Right atrium auricular region (tissue), 2 donors: ENCODE measurements around the gene SPSB4. TPM values are rescaled to one million over a fixed set of nuclear protein-coding genes. Genes with fewer than 3 reads are reported as not detected.

Experiments
- DNase-seq: peaks from one replicate; pipeline ENCODE4 v3.0.0-alpha.2; 2019; ENCODE audit warnings: low spot score
- H3K27ac ChIP-seq, 2 donors: fragments of 200-600 bp; sonication (generic); 1 replicate in 1 of 2; 2 replicates in 1 of 2; pipeline ENCODE4 v1.5.1; 2016 to 2019
- H3K27me3 ChIP-seq, 2 donors: fragments of 200-600 bp; sonication (generic); one replicate each; pipeline versions ENCODE4 v1.5.1 to v1.6.0; 2017 to 2019
- H3K36me3 ChIP-seq: fragments of 200-600 bp; sonication (generic); one replicate; pipeline ENCODE4 v1.5.1; 2016
- H3K4me1 ChIP-seq, 2 donors: fragments of 200-600 bp; sonication (generic); one replicate each; pipeline versions ENCODE4 v1.5.1 to v1.6.0; 2017 to 2019
- H3K4me3 ChIP-seq, 2 donors: fragments of 200-600 bp; sonication (generic); 1 replicate in 1 of 2; 2 replicates in 1 of 2; pipeline ENCODE4 v1.5.1; 2017 to 2019; ENCODE audit warnings: mild to moderate bottlenecking in 1 of 2, moderate library complexity in 1 of 2
- H3K9me3 ChIP-seq, 2 donors: fragments of 200-600 bp; sonication (generic); one replicate each; pipeline ENCODE4 v1.5.1; 2019
- total RNA-seq, 2 donors: library from RNA; depleted of rRNA; stranded (reverse); fragments of >200 nt; gene quantifications; one replicate each; pipeline ENCODE4 v1.1.0, GENCODE V29; 2016
- TF ChIP-seq, protein P1 (sequence below), 2 donors: fragments of 200-600 bp; sonication (generic); IDR thresholded peaks; one replicate each; pipeline ENCODE4 v1.5.1; 2019; ENCODE audit warnings: antibody characterized with exemption in 2 of 2

SPSB4 gene
- total RNA-seq, 2 donors from 2014 or later, result 1.8 to 6.9 TPM

DNA sequence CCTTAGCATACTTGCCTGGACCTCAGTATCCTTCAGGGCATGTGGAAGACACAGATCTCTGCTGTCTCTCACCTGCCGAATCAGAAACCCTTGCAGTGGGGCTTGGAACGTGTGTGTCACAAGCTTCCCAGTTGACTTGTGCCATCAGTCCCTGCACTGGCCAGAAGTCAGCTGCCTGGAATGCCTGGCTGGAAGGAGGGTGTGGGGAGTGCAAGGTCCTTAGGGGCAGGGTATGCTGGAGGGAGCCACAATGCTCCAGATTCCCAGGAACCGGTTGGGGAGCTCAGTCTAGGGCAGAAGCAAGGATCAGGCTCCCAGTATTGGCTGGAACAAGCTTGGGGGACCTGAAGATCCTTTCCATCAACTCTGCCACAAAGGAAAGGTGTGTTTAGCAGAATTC lies 27.1 kb downstream of the SPSB4 start:
- H3K4me1 ChIP-seq, result peaks cover 0 to 33% of the 10 kb centered on the region in 2 donors
- H3K27ac ChIP-seq, result peak overlapping the region in 1 of 2 donors; percentile 70
- TF ChIP-seq, protein P1, sequence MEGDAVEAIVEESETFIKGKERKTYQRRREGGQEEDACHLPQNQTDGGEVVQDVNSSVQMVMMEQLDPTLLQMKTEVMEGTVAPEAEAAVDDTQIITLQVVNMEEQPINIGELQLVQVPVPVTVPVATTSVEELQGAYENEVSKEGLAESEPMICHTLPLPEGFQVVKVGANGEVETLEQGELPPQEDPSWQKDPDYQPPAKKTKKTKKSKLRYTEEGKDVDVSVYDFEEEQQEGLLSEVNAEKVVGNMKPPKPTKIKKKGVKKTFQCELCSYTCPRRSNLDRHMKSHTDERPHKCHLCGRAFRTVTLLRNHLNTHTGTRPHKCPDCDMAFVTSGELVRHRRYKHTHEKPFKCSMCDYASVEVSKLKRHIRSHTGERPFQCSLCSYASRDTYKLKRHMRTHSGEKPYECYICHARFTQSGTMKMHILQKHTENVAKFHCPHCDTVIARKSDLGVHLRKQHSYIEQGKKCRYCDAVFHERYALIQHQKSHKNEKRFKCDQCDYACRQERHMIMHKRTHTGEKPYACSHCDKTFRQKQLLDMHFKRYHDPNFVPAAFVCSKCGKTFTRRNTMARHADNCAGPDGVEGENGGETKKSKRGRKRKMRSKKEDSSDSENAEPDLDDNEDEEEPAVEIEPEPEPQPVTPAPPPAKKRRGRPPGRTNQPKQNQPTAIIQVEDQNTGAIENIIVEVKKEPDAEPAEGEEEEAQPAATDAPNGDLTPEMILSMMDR (IDR thresholded peaks at IDR 0.05), result no peak
- H3K36me3 ChIP-seq, result no peaks in the 10 kb centered on the region
- no peak for DNase-seq
- no peaks in the 10 kb centered on the region for H3K9me3 ChIP-seq
- no peaks in the 10 kb centered on the region for H3K27me3 ChIP-seq
- H3K4me3 ChIP-seq, result no peak overlapping the region

DNA sequence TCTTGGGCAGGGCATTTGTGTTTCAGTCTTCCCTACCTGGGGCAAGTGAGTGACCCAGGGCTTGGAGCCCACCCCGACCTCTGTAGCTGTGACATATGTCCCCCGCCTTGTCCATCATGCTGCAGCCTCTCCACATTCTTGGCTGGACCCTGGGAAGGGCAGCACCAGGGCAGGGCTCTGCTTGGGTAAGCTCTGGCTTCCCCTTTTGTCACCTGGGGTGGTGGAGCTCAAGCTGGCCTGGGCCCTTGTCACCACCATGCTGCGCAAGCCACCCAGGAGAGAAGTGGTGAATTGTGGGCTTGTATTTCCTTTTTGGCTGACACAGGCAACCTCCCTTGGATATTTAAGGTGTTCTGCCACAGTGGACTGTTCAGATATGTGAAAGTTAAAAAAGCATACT lies 29.3 kb downstream of the SPSB4 start:
- no peak for DNase-seq
- Histone ChIP-seq H3K27ac (no peak overlapping the region), H3K36me3 (no peaks in the 10 kb centered on the region), H3K27me3 (no peaks in the 10 kb centered on the region), H3K4me1 (peaks cover 0 to 55% of the 10 kb centered on the region in 2 donors), H3K9me3 (no peaks in the 10 kb centered on the region), H3K4me3 (no peak overlapping the region)
- TF ChIP-seq, protein P1 (IDR thresholded peaks at IDR 0.05), result no peak

DNA sequence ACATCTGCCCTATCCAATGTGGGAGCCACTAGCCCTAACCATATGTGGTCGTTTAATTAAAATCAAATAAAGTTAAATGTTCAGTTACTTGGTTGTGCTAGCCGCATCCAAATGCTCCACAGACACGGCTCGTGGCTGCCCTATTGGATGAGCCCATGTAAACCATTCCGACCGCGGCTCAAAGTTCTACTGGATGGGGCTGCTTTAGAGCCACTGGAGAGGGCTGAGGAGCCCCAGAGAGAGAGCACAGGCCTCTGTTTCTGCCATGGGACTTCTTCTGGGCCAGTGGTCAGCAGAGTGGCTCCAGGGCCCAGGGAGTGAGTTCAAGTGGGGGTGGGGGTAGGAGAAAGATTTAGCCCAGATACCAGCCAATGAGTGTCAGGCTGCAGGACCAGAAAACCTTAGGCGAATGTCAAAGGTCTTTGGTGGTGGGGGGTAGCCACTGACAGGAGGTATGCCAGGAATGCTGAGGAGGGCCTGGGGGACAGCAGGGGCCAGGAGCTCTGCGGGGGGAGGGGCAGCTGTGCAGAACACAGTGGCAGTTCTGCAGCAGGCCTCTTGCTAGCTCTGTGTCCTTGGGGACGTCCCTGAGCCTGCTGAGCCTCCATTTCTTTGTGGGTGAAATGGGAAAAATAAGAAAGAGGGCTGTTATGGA lies 30.1 kb downstream of the SPSB4 start:
- no peak for DNase-seq
- Histone ChIP-seq H3K9me3 (no peaks in the 10 kb centered on the region), H3K27me3 (no peaks in the 10 kb centered on the region), H3K36me3 (no peaks in the 10 kb centered on the region), H3K27ac (no peak overlapping the region), H3K4me1 (peaks cover 0 to 58% of the 10 kb centered on the region in 2 donors), H3K4me3 (no peak overlapping the region)
- TF ChIP-seq, protein P1 (IDR thresholded peaks at IDR 0.05), result no peak

DNA sequence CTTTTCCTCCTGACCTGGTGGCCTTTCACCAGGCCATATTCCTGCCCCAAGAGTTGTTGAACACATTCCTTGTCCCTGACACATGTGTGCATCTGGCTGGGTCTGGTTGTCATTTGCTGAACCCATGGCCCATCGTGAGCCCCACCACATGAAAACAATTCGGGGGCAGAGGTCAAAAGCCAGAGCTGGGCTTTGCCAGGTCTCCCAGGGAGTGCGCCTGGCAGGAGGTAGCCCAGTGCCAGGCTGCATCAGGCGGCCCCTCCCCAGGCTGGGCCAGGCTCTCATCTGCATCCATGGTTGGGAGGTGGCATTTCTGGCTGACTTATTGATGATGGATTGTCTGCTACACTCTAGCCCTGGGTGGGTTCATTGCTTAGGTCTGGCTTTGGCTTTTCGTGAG lies 30.9 kb downstream of the SPSB4 start:
- Histone ChIP-seq H3K4me1 (peaks cover 0 to 58% of the 10 kb centered on the region in 2 donors), H3K9me3 (no peaks in the 10 kb centered on the region), H3K36me3 (no peaks in the 10 kb centered on the region), H3K4me3 (no peak overlapping the region), H3K27me3 (no peaks in the 10 kb centered on the region), H3K27ac (no peak overlapping the region)
- TF ChIP-seq, protein P1 (IDR thresholded peaks at IDR 0.05), result no peak
- no peak for DNase-seq

DNA sequence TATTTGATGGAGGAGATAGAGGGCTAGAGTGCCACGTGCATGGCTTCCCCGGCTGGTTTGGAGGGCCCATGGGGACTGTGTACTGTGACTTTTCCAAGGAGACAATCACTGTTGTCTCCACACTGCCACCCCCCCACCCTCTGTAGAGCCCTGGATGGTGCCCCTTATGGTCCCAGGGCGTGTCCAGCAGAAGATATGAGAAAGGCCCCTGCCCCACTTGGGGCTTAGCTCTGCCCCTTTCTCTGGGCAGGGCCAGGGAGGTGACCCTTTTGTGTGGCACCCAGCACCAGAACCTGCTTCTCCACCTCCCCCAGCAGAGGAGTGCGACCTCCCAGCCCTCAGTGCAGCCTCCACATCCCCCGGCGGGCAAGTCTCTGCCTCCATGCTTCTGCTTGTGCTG lies 32.1 kb downstream of the SPSB4 start:
- TF ChIP-seq, protein P1 (IDR thresholded peaks at IDR 0.05), result no peak
- H3K27ac ChIP-seq, result peak overlapping the region in 1 of 2 donors; percentile 33
- no peaks in the 10 kb centered on the region for H3K36me3 ChIP-seq
- no peaks in the 10 kb centered on the region for H3K27me3 ChIP-seq
- H3K4me3 ChIP-seq, result no peak overlapping the region
- no peaks in the 10 kb centered on the region for H3K9me3 ChIP-seq
- peaks cover 0 to 51% of the 10 kb centered on the region in 2 donors for H3K4me1 ChIP-seq
- no peak for DNase-seq
